Measurements from ENCODE around the gene TSPAN14. TPM values are rescaled to one million over a fixed set of nuclear protein-coding genes. Genes with fewer than 3 reads are reported as not detected.

The TSPAN14 gene
- total RNA-seq, 1 experiment from 2014 or later: 46.9 TPM

DNA sequence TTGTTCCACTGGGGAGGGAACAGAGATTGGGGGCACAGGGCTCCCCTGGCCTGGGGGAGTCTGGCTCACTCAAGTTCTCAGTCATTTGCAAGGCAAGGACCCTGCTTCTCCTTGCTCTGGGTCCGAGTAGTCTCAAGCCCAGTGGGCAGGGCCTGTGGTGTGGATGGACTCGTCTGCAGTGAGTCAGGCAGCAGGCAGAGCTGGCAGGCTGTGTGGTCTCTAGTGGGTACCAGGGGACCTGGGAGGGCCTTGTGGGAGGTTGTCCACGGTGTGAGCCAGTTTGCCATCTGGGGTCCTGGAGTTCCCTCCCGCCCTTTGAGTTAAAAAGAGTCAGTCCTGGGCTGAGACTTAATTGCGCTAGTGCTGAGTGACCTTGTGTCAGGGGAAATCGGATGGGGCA is 74.8 kb downstream of the TSPAN14 start:
- intact Hi-C loops (cut with micrococcal nuclease): no loop called here
- BruUV-seq (replicated peaks): no TSS peak
- POLR2A ChIA-PET: no interaction called here
- Mint-ChIP-seq H3K4me3 (ENCODE audit: unreplicated experiment) (no peak overlapping the region), H3K9me3 (ENCODE audit: unreplicated experiment) (no peaks in the 10 kb centered on the region), H3K4me1 (ENCODE audit: insufficient read depth, unreplicated experiment) (no peaks in the 10 kb centered on the region), H3K36me3 (ENCODE audit: insufficient read depth, unreplicated experiment) (peaks cover 14% of the 10 kb centered on the region), H3K27ac (ENCODE audit: low read depth, unreplicated experiment) (no peak overlapping the region), H3K27me3 (ENCODE audit: insufficient read depth, unreplicated experiment) (no peaks in the 10 kb centered on the region)
- DNase-seq (ENCODE audit: unreplicated experiment): no peak
- TF ChIP-seq, protein P1, sequence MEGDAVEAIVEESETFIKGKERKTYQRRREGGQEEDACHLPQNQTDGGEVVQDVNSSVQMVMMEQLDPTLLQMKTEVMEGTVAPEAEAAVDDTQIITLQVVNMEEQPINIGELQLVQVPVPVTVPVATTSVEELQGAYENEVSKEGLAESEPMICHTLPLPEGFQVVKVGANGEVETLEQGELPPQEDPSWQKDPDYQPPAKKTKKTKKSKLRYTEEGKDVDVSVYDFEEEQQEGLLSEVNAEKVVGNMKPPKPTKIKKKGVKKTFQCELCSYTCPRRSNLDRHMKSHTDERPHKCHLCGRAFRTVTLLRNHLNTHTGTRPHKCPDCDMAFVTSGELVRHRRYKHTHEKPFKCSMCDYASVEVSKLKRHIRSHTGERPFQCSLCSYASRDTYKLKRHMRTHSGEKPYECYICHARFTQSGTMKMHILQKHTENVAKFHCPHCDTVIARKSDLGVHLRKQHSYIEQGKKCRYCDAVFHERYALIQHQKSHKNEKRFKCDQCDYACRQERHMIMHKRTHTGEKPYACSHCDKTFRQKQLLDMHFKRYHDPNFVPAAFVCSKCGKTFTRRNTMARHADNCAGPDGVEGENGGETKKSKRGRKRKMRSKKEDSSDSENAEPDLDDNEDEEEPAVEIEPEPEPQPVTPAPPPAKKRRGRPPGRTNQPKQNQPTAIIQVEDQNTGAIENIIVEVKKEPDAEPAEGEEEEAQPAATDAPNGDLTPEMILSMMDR (IDR thresholded peaks at IDR 0.05; ENCODE audit: unreplicated experiment): no peak
- CTCF ChIA-PET: interaction anchor here (0.6 to 1.6 kb wide), 2 partner anchors 11 to 84 kb away, joined by 3 to 8 read pairs; no protein-coding TSS in a partner anchor

DNA sequence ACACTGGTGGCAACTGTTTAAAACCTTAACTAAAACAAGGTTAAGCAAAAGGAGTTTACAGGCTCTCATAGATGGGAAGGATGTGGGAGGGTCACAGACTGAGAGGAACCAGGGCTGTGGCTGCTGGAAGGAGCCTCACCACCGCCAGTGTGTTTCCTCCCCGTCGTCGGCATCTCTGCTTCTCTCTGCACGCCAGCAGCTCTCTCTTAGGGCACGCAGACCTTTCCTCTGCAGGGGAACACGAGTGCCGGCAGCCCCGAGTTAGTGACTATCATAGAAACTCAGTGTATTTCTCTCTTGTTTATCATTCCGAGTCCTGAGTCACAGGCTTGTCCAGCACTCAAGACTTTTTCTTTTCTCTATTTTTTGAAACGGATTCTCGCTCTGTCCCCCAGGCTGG is 75.5 kb downstream of the TSPAN14 start:
- intact Hi-C loops (cut with micrococcal nuclease): loop anchor here (1.0 to 2.0 kb wide), 2 partner anchors 85 to 147 kb away; no protein-coding TSS in a partner anchor
- TF ChIP-seq, protein P1 (IDR thresholded peaks at IDR 0.05; ENCODE audit: unreplicated experiment): no peak

DNA sequence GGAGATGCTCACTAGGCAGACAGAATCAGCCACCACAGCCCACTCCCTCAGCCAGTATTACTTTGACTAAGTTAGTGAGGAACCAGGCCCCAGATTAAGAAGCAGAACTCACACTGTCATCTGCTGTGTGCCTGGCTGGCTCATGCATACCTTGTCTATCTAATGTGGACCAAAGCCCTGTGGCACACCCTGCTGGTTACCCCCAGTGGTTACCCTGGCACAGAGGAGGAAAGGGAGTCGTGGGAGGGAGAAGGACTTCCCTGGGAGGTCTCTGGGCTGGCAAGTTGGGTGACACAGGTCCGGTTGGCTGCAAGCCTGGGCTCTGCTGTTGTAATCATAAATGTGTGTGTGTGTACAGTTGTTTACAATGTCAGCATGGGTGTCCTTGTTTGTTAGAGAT is 76.1 kb downstream of the TSPAN14 start:
- DNase-seq (ENCODE audit: unreplicated experiment): peak; percentile 72
- no peaks in the 10 kb centered on the region for H3K9me3 Mint-ChIP-seq (ENCODE audit: unreplicated experiment)
- intact Hi-C loops (cut with micrococcal nuclease): loop anchor here (1.0 to 2.0 kb wide), 2 partner anchors 86 to 147 kb away; no protein-coding TSS in a partner anchor
- TF ChIP-seq, protein P1 (IDR thresholded peaks at IDR 0.05; ENCODE audit: unreplicated experiment): no peak
- H3K4me3 Mint-ChIP-seq (ENCODE audit: unreplicated experiment): no peak overlapping the region
- POLR2A ChIA-PET: no interaction called here
- CTCF ChIA-PET: interaction anchor here (0.8 kb wide), 1 partner anchor 88 kb away, joined by 4 read pairs; no protein-coding TSS in a partner anchor
- peaks cover 7% of the 10 kb centered on the region for H3K36me3 Mint-ChIP-seq (ENCODE audit: insufficient read depth, unreplicated experiment)
- H3K27me3 Mint-ChIP-seq (ENCODE audit: insufficient read depth, unreplicated experiment): no peaks in the 10 kb centered on the region
- H3K27ac Mint-ChIP-seq (ENCODE audit: low read depth, unreplicated experiment): no peak overlapping the region
- no peaks in the 10 kb centered on the region for H3K4me1 Mint-ChIP-seq (ENCODE audit: insufficient read depth, unreplicated experiment)
- BruUV-seq (replicated peaks): no TSS peak

More for the DNA sequence above, 75.5 kb downstream of the TSPAN14 start:
- no TSS peak for BruUV-seq (replicated peaks)
- H3K4me3 Mint-ChIP-seq (ENCODE audit: unreplicated experiment): no peak overlapping the region
- H3K27ac Mint-ChIP-seq (ENCODE audit: low read depth, unreplicated experiment): no peak overlapping the region
- ChIA-PET CTCF (interaction anchor here (0.8 kb wide), 1 partner anchor 87 kb away, joined by 4 read pairs; no protein-coding TSS in a partner anchor), POLR2A (no interaction called here)
- no peak for DNase-seq (ENCODE audit: unreplicated experiment)
- no peaks in the 10 kb centered on the region for H3K9me3 Mint-ChIP-seq (ENCODE audit: unreplicated experiment)
- H3K27me3 Mint-ChIP-seq (ENCODE audit: insufficient read depth, unreplicated experiment): no peaks in the 10 kb centered on the region
- H3K36me3 Mint-ChIP-seq (ENCODE audit: insufficient read depth, unreplicated experiment): peaks cover 7% of the 10 kb centered on the region
- no peaks in the 10 kb centered on the region for H3K4me1 Mint-ChIP-seq (ENCODE audit: insufficient read depth, unreplicated experiment)

DNA sequence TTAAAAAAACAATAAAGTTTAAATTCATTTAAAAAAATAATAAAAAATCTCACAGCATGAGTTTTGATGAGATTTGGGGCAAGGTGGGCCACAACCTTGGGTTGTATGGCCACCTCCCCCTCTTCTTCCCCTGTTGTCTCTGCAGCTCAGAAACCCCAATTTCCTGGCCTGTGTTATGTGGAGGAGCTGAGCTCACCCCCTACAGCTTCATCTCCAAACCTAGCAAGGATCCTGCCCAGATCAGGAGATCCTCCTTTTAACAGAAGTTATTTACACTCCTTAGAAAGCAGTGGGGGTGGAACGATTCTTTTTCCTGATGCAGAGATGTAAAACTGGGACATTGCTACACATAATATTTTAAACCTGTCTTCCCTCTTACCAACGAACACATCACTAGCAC is 76.7 kb downstream of the TSPAN14 start:
- Mint-ChIP-seq H3K27ac (ENCODE audit: low read depth, unreplicated experiment) (no peak overlapping the region), H3K4me3 (ENCODE audit: unreplicated experiment) (no peak overlapping the region), H3K36me3 (ENCODE audit: insufficient read depth, unreplicated experiment) (peaks cover 4% of the 10 kb centered on the region), H3K27me3 (ENCODE audit: insufficient read depth, unreplicated experiment) (no peaks in the 10 kb centered on the region), H3K9me3 (ENCODE audit: unreplicated experiment) (no peaks in the 10 kb centered on the region), H3K4me1 (ENCODE audit: insufficient read depth, unreplicated experiment) (no peaks in the 10 kb centered on the region)
- TF ChIP-seq, protein P1 (IDR thresholded peaks at IDR 0.05; ENCODE audit: unreplicated experiment): no peak
- ChIA-PET POLR2A (no interaction called here), CTCF (interaction anchor here (0.7 to 0.9 kb wide), 2 partner anchors 86 to 87 kb away, joined by 3 read pairs; no protein-coding TSS in a partner anchor)
- DNase-seq (ENCODE audit: unreplicated experiment): no peak
- no TSS peak for BruUV-seq (replicated peaks)
- intact Hi-C loops (cut with micrococcal nuclease): loop anchor here (1.0 to 2.0 kb wide), 2 partner anchors 87 to 148 kb away; no protein-coding TSS in a partner anchor
